ENCODE measurements around the gene KCNQ5. TPM values are rescaled to one million over a fixed set of nuclear protein-coding genes. Genes with fewer than 3 reads are reported as not detected.

KCNQ5 gene
- polyA plus RNA-seq, 1 donor (not counting 4 experiments of a cell fraction or from before 2014, with no cell fraction given), result 3.4 TPM

GRCh38 chr6:72947534-72947933 lies 325.7 kb downstream of the KCNQ5 start:
- DNase-seq (ENCODE audit: low read depth, low spot score) (no peak), FAIRE-seq (no peak)
- Histone ChIP-seq H3K79me2 (ENCODE audit: control insufficient read depth, insufficient read depth, low read length) (no peaks in the 10 kb centered on the region), H3K4me3 (ENCODE audit: control insufficient read depth in 2 of 3, extremely low read depth in 1 of 3, insufficient read depth in 2 of 3, low read depth in 1 of 3, low read length in 3 of 3) (no peak overlapping the region), H3K9me3 (ENCODE audit: control insufficient read depth, low read depth, low read length) (no peaks in the 10 kb centered on the region), H3K36me3 (ENCODE audit: control insufficient read depth in 2 of 2, extremely low read depth in 1 of 2, insufficient read depth in 2 of 2, low read length in 2 of 2) (no peaks in the 10 kb centered on the region), H4K20me1 (ENCODE audit: control insufficient read depth, extremely low read depth, insufficient read depth, low read length) (no peaks in the 10 kb centered on the region), H2AFZ (ENCODE audit: control insufficient read depth, low read length) (no peak overlapping the region), H3K4me1 (ENCODE audit: control insufficient read depth, extremely low read depth, insufficient read depth, low read length) (peaks cover 4% of the 10 kb centered on the region), H3K9ac (ENCODE audit: control insufficient read depth, extremely low read depth, insufficient read depth, low read length) (no peak overlapping the region), H3K27ac (ENCODE audit: control insufficient read depth, insufficient read depth, low read length) (no peak overlapping the region), H3K9me1 (ENCODE audit: control insufficient read depth, extremely low read depth, insufficient read depth, low read length) (no peaks in the 10 kb centered on the region), H3K27me3 (ENCODE audit: control insufficient read depth, extremely low read depth, insufficient read depth, low read length) (no peaks in the 10 kb centered on the region), H3K4me2 (ENCODE audit: control insufficient read depth, extremely low read depth, insufficient read depth, low read depth, low read length) (no peak overlapping the region)
- dilution Hi-C loops (cut with MboI; ENCODE audit: extremely low pct_ligation_motif_present, low sequenced_read_pairs), result no loop called here
- TF ChIP-seq, protein P1, sequence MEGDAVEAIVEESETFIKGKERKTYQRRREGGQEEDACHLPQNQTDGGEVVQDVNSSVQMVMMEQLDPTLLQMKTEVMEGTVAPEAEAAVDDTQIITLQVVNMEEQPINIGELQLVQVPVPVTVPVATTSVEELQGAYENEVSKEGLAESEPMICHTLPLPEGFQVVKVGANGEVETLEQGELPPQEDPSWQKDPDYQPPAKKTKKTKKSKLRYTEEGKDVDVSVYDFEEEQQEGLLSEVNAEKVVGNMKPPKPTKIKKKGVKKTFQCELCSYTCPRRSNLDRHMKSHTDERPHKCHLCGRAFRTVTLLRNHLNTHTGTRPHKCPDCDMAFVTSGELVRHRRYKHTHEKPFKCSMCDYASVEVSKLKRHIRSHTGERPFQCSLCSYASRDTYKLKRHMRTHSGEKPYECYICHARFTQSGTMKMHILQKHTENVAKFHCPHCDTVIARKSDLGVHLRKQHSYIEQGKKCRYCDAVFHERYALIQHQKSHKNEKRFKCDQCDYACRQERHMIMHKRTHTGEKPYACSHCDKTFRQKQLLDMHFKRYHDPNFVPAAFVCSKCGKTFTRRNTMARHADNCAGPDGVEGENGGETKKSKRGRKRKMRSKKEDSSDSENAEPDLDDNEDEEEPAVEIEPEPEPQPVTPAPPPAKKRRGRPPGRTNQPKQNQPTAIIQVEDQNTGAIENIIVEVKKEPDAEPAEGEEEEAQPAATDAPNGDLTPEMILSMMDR (optimal IDR thresholded peaks at IDR 0.05 in 1 of 3, IDR thresholded peaks at IDR 0.05 in 1 of 3, conservative IDR thresholded peaks at IDR 0.05 in 1 of 3; ENCODE audit: extremely low read depth in 1 of 3, insufficient read depth in 2 of 3, low read length in 3 of 3), result no peak
- TF ChIP-seq EZH2 (IDR thresholded peaks at IDR 0.05; ENCODE audit: low read length), result no peak

- no peak overlapping the region for H2AFZ ChIP-seq (ENCODE audit: control insufficient read depth, low read length)
- no peaks in the 10 kb centered on the region for H4K20me1 ChIP-seq (ENCODE audit: control insufficient read depth, extremely low read depth, insufficient read depth, low read length)
- H3K27ac ChIP-seq (ENCODE audit: control insufficient read depth, insufficient read depth, low read length), result no peak overlapping the region
- H3K4me2 ChIP-seq (ENCODE audit: control insufficient read depth, extremely low read depth, insufficient read depth, low read depth, low read length), result no peak overlapping the region
- FAIRE-seq (no peak), DNase-seq (ENCODE audit: low read depth, low spot score) (no peak)
- H3K9ac ChIP-seq (ENCODE audit: control insufficient read depth, extremely low read depth, insufficient read depth, low read length), result no peak overlapping the region
- H3K9me3 ChIP-seq (ENCODE audit: control insufficient read depth, low read depth, low read length), result no peaks in the 10 kb centered on the region
- no peaks in the 10 kb centered on the region for H3K79me2 ChIP-seq (ENCODE audit: control insufficient read depth, insufficient read depth, low read length)
- no peaks in the 10 kb centered on the region for H3K36me3 ChIP-seq (ENCODE audit: control insufficient read depth in 2 of 2, extremely low read depth in 1 of 2, insufficient read depth in 2 of 2, low read length in 2 of 2)
- dilution Hi-C loops (cut with MboI; ENCODE audit: extremely low pct_ligation_motif_present, low sequenced_read_pairs), result no loop called here
- peaks cover 8% of the 10 kb centered on the region for H3K4me1 ChIP-seq (ENCODE audit: control insufficient read depth, extremely low read depth, insufficient read depth, low read length)
- no peak for TF ChIP-seq EZH2 (IDR thresholded peaks at IDR 0.05; ENCODE audit: low read length)
- TF ChIP-seq, protein P1 (optimal IDR thresholded peaks at IDR 0.05 in 1 of 3, IDR thresholded peaks at IDR 0.05 in 1 of 3, conservative IDR thresholded peaks at IDR 0.05 in 1 of 3; ENCODE audit: extremely low read depth in 1 of 3, insufficient read depth in 2 of 3, low read length in 3 of 3), result no peak
- H3K9me1 ChIP-seq (ENCODE audit: control insufficient read depth, extremely low read depth, insufficient read depth, low read length), result no peaks in the 10 kb centered on the region
- no peak overlapping the region for H3K4me3 ChIP-seq (ENCODE audit: control insufficient read depth in 2 of 3, extremely low read depth in 1 of 3, insufficient read depth in 2 of 3, low read depth in 1 of 3, low read length in 3 of 3)
- no peaks in the 10 kb centered on the region for H3K27me3 ChIP-seq (ENCODE audit: control insufficient read depth, extremely low read depth, insufficient read depth, low read length)
Observed at GRCh38 chr6:72948153-72948552, 326.3 kb downstream of the KCNQ5 start.

All from keratinocyte (primary cell).